Activated CD4-positive, alpha-beta T cell treated with anti-CD3 and anti-CD28 coated beads, Interleukin-2, amount 10 ng/mL, durations not matched to agents 7 days and 5 days (primary cell): Measurements from ENCODE around the gene PPARD. TPM values are rescaled to one million over a fixed set of nuclear protein-coding genes. Genes with fewer than 3 reads are reported as not detected.
"Not testable (repeated sequence)": the region's sequence is repeated elsewhere in the genome, so short reads cannot be mapped to it uniquely, and the experiment has no call there.

Experiments used
- CTCF ChIA-PET: fragments of 350-600 bp; sonication (Branson Sonifier 250); formaldehyde crosslinking; loops from one replicate; lab custom pipeline; 2021; ENCODE audit warnings: antibody characterized with exemption; lab: Charles Lee
- POLR2A ChIA-PET: fragments of 350-600 bp; sonication (Branson Sonifier 250); formaldehyde crosslinking; loops from one replicate; lab custom pipeline; 2021; ENCODE audit warnings: antibody characterized with exemption; lab: Charles Lee
- DNase-seq: peaks from one replicate; pipeline ENCODE4 v3.0.0-alpha.2; 2020
- H3K27ac Mint-ChIP-seq: one replicate; pipeline ENCODE4 v1.8.0; 2021; ENCODE audit warnings: mild to moderate bottlenecking, moderate library complexity, mixed read lengths
- H3K27me3 Mint-ChIP-seq: one replicate; pipeline ENCODE4 v1.8.0; 2021; ENCODE audit warnings: mixed read lengths
- H3K36me3 Mint-ChIP-seq: one replicate; pipeline ENCODE4 v1.8.0; 2021; ENCODE audit warnings: low read depth, mixed read lengths
- H3K4me1 Mint-ChIP-seq: one replicate; pipeline ENCODE4 v1.8.0; 2021; ENCODE audit warnings: mixed read lengths
- H3K4me3 Mint-ChIP-seq: one replicate; pipeline ENCODE4 v1.8.0; 2021; ENCODE audit warnings: mild to moderate bottlenecking, moderate library complexity, mixed read lengths
- H3K9me3 Mint-ChIP-seq: one replicate; pipeline ENCODE4 v1.8.0; 2021; ENCODE audit warnings: mixed read lengths
- total RNA-seq, 2 experiments: library from RNA; stranded (reverse); gene quantifications; one replicate each; pipeline ENCODE4 v1.2.3, GENCODE V29; 2021

PPARD gene
- total RNA-seq, 2 experiments from 2014 or later = 24.4 to 25.8 TPM

- no peak overlapping the region for H3K4me3 Mint-ChIP-seq
- H3K36me3 Mint-ChIP-seq = peaks cover 81% of the 10 kb centered on the region
- no peaks in the 10 kb centered on the region for H3K27me3 Mint-ChIP-seq
- no peaks in the 10 kb centered on the region for H3K9me3 Mint-ChIP-seq
- H3K27ac Mint-ChIP-seq = peak overlapping the region; percentile 25
- peaks cover 35% of the 10 kb centered on the region for H3K4me1 Mint-ChIP-seq
- POLR2A ChIA-PET = interaction anchor here (0.6 kb wide), 1 partner anchor 59 kb away, joined by 3 read pairs; the partner anchor contains the start of gene ZNF76
- no peak for DNase-seq
- CTCF ChIA-PET = interaction anchor here (0.5 to 2.1 kb wide), 7 partner anchors 9 to 677 kb away, joined by 3 to 6 read pairs (median 3); partner anchors contain the start of gene FANCE
Measured at GRCh38 chr6:35318196-35319171, 23.9 kb upstream of the PPARD start.

DNA sequence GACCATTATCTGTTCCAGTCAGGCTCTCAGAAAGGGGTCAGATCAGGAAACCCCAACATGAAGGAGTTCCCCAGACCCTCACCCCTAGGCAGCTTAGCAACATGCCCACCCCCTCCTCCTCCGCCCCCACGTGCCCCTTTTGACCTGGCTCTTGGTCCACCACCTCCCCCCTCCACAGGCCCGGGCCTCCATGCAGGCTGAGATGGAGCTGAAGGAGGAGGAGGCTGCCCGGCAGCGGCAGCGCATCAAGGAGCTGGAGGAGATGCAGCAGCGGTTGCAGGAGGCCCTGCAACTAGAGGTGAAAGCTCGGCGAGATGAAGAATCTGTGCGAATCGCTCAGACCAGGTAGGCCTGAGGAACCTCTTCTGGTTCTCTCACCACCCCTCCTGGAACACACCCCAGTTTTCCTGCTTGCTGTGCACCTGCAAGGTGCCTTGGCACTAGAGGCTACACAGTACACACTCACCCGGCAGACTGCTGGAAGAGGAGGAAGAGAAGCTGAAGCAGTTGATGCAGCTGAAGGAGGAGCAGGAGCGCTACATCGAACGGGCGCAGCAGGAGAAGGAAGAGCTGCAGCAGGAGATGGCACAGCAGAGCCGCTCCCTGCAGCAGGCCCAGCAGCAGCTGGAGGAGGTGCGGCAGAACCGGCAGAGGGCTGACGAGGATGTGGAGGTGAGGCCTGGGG, 22.9 kb upstream of the PPARD start:
- H3K27ac Mint-ChIP-seq = no peak overlapping the region
- H3K9me3 Mint-ChIP-seq = no peaks in the 10 kb centered on the region
- no peak for DNase-seq
- H3K36me3 Mint-ChIP-seq = peaks cover 73% of the 10 kb centered on the region
- H3K4me3 Mint-ChIP-seq = no peak overlapping the region
- peaks cover 26% of the 10 kb centered on the region for H3K4me1 Mint-ChIP-seq
- POLR2A ChIA-PET = no interaction called here
- no peaks in the 10 kb centered on the region for H3K27me3 Mint-ChIP-seq
- CTCF ChIA-PET = interaction anchor here (1.1 to 2.1 kb wide), 6 partner anchors 9 to 153 kb away, joined by 3 to 6 read pairs (median 4); no protein-coding TSS in a partner anchor

DNA sequence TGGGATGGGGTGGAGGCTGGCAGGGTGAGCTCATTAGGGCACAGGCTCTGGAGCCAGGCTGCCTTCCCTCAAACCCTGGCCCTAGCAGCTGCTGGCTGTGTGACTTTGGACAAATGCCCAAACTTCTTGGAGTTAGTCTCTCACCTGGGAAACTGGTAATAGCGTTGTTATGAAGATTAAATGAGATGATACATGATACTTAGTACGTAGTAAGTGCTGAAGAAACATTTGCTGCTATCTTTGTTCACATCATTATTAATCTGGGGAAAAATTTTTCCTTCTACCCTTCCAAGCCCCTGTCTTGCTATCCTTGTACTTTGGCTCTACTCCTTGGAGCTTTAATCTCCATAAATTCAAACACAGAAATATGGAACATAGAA, 22.3 kb upstream of the PPARD start:
- DNase-seq = no peak
- peak overlapping the region; percentile 55 for H3K27ac Mint-ChIP-seq
- no peaks in the 10 kb centered on the region for H3K27me3 Mint-ChIP-seq
- peaks cover 72% of the 10 kb centered on the region for H3K36me3 Mint-ChIP-seq
- H3K4me1 Mint-ChIP-seq = peaks cover 21% of the 10 kb centered on the region
- H3K4me3 Mint-ChIP-seq = no peak overlapping the region
- CTCF ChIA-PET = interaction anchor here (1.1 to 2.1 kb wide), 7 partner anchors 8 to 153 kb away, joined by 3 to 6 read pairs (median 4); no protein-coding TSS in a partner anchor
- no peaks in the 10 kb centered on the region for H3K9me3 Mint-ChIP-seq
- POLR2A ChIA-PET = no interaction called here

DNA sequence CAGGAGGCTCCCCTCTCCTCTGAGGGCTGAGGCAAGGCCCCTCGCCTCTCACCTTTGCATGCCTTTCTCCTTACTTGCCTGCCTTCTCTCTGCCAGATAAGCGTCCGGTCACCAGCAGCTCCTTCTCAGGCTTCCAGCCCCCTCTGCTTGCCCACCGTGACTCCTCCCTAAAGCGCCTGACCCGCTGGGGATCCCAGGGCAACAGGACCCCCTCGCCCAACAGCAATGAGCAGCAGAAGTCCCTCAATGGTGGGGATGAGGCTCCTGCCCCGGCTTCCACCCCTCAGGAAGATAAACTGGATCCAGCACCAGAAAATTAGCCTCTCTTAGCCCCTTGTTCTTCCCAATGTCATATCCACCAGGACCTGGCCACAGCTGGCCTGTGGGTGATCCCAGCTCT, 21.3 kb upstream of the PPARD start:
- no peak overlapping the region for H3K4me3 Mint-ChIP-seq
- POLR2A ChIA-PET = no interaction called here
- H3K27ac Mint-ChIP-seq = peak overlapping the region; percentile 36
- no peaks in the 10 kb centered on the region for H3K9me3 Mint-ChIP-seq
- no peak for DNase-seq
- peaks cover 15% of the 10 kb centered on the region for H3K4me1 Mint-ChIP-seq
- CTCF ChIA-PET = interaction anchor here (0.9 to 1.8 kb wide), 3 partner anchors 16 to 137 kb away, joined by 3 to 4 read pairs (median 3); no protein-coding TSS in a partner anchor
- H3K27me3 Mint-ChIP-seq = no peaks in the 10 kb centered on the region
- H3K36me3 Mint-ChIP-seq = peaks cover 69% of the 10 kb centered on the region

- no peaks in the 10 kb centered on the region for H3K27me3 Mint-ChIP-seq
- no peak overlapping the region for H3K4me3 Mint-ChIP-seq
- POLR2A ChIA-PET = no interaction called here
- H3K36me3 Mint-ChIP-seq = peaks cover 36% of the 10 kb centered on the region
- CTCF ChIA-PET = interaction anchor here (0.8 to 3.0 kb wide), 19 partner anchors 9 to 170 kb away, joined by 3 to 25 read pairs (median 4); partner anchors contain the start of gene DEF6
- DNase-seq = peak; percentile 83
- peaks cover 28% of the 10 kb centered on the region for H3K4me1 Mint-ChIP-seq
- peaks cover 2% of the 10 kb centered on the region for H3K9me3 Mint-ChIP-seq
- H3K27ac Mint-ChIP-seq = peak overlapping the region; percentile 82
Measured at GRCh38 chr6:35327349-35328027, 14.9 kb upstream of the PPARD start.

- H3K27me3 Mint-ChIP-seq = peaks cover 3% of the 10 kb centered on the region
- no peak overlapping the region for H3K4me3 Mint-ChIP-seq
- DNase-seq = no peak
- ChIA-PET POLR2A (no interaction called here), CTCF (interaction anchor here (0.6 to 3.0 kb wide), 21 partner anchors 9 to 170 kb away, joined by 3 to 25 read pairs (median 4); partner anchors contain the start of gene DEF6)
- H3K4me1 Mint-ChIP-seq = peaks cover 33% of the 10 kb centered on the region
- peak overlapping the region; percentile 69 for H3K27ac Mint-ChIP-seq
- H3K36me3 Mint-ChIP-seq = peaks cover 39% of the 10 kb centered on the region
- H3K9me3 Mint-ChIP-seq = peaks cover 5% of the 10 kb centered on the region
Measured at GRCh38 chr6:35328108-35328723, 14.1 kb upstream of the PPARD start.

DNA sequence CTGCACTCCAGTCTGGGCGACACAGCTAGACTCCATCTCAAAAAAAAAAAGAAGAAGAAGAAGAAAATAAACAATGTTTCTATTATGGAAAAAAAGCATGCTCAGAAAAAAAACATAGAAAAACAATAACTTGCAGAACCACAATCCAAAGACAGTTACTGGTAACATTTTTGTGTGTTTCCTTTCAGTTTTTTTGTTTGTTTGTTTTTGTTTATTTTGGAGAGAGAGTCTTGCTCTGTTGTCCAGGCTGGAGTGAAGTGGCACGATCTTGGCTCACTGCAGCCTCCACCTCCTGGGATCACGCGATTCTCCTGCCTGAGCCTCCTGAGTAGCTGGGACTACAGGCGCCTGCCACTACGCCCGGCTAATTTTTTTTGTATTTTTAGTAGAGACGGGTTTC, 13.4 kb upstream of the PPARD start:
- H3K27me3 Mint-ChIP-seq, H3K27ac Mint-ChIP-seq, DNase-seq, H3K4me3 Mint-ChIP-seq, POLR2A ChIA-PET: not testable (repeated sequence)
- H3K4me1 Mint-ChIP-seq = peaks cover 33% of the 10 kb centered on the region
- CTCF ChIA-PET = interaction anchor here (0.6 to 3.0 kb wide), 10 partner anchors 9 to 130 kb away, joined by 3 to 25 read pairs (median 5); partner anchors contain the start of gene DEF6
- H3K36me3 Mint-ChIP-seq = peaks cover 41% of the 10 kb centered on the region
- H3K9me3 Mint-ChIP-seq = peaks cover 10% of the 10 kb centered on the region

- H3K36me3 Mint-ChIP-seq = peaks cover 42% of the 10 kb centered on the region
- CTCF ChIA-PET = interaction anchor here (0.6 to 2.1 kb wide), 4 partner anchors 11 to 1284 kb away, joined by 3 to 9 read pairs (median 5); partner anchors contain the start of genes DEF6 and PPARD
- peaks cover 19% of the 10 kb centered on the region for H3K27me3 Mint-ChIP-seq
- H3K4me3 Mint-ChIP-seq = no peak overlapping the region
- H3K9me3 Mint-ChIP-seq = peaks cover 19% of the 10 kb centered on the region
- no peak for DNase-seq
- POLR2A ChIA-PET = no interaction called here
- peaks cover 38% of the 10 kb centered on the region for H3K4me1 Mint-ChIP-seq
- H3K27ac Mint-ChIP-seq = no peak overlapping the region
Measured at GRCh38 chr6:35330541-35331119, 11.7 kb upstream of the PPARD start.

DNA sequence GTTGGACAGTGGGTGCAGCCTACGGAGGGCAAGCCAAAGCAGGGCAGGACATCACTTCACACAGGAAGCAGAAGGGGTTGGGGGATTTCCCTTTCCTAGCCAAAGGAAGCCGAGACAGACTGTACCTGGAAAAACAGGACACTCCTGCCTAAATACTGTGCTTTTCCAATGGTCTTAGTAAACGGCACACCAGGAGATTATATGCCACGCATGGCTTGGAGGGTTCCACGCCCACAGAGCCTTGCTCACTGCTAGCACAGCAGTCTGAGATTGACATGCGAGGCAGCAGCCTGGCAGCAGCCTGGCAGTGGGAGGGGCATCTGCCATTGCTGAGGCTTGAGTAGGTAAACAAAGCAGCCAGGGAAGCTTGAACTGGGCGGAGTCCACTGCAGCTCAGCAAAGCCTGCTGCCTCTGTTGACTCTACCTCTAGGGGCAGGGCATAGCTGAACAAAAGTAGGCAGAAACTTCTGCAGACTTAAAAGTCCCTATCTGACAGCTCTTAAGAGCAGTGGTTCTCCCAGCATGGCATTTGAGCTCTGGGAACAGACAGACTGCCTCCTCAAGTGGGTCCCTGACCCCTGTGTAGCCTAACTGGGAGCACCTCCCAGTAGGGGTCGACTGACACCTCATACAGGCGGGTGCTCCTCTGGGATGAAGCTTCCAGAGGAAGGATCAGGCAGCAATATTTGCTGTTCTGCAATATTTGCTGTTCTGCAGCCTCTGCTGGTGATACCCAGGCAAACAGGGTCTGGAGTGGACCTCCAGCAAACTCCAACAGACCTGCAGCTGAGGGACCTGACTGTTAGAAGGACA, 10.1 kb upstream of the PPARD start:
- peaks cover 27% of the 10 kb centered on the region for H3K27me3 Mint-ChIP-seq
- H3K36me3 Mint-ChIP-seq = peaks cover 40% of the 10 kb centered on the region
- H3K27ac Mint-ChIP-seq = peak overlapping the region; percentile 33
- CTCF ChIA-PET = interaction anchor here (1.2 to 1.7 kb wide), 4 partner anchors 9 to 88 kb away, joined by 3 to 8 read pairs (median 4); partner anchors contain the start of genes DEF6 and PPARD
- peaks cover 20% of the 10 kb centered on the region for H3K9me3 Mint-ChIP-seq
- POLR2A ChIA-PET = interaction anchor here (1.3 kb wide), 1 partner anchor 32 kb away, joined by 5 read pairs; no protein-coding TSS in a partner anchor
- DNase-seq = peak; percentile 72
- H3K4me1 Mint-ChIP-seq = peaks cover 43% of the 10 kb centered on the region
- not testable (repeated sequence) for H3K4me3 Mint-ChIP-seq

DNA sequence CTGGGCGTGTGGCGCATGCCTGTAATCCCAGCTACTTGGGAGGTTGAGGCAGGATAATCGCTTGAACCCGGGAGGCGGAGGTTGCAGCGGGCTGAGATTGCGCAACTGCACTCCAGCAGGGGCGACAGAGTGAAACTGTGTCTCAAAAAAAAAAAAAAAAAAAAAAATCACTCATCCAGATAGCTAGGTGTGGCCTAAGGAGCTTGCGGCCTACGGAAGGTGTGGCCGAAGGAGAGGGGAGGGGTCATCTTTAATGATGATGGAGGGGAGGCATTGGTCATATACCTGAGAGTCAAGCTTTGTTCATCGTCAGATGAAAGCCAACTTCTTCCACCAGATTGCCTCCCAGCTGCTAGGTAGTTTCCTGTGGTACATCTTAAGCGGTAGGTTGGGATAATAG, 801 bp upstream of the PPARD start:
- CTCF ChIA-PET = interaction anchor here (0.6 to 4.7 kb wide), 20 partner anchors 9 to 227 kb away, joined by 3 to 65 read pairs (median 6); partner anchors contain the start of genes DEF6, FANCE and RPL10A
- peaks cover 32% of the 10 kb centered on the region for H3K36me3 Mint-ChIP-seq
- POLR2A ChIA-PET = interaction anchor here (1.1 kb wide), 1 partner anchor 27 kb away, joined by 3 read pairs; no protein-coding TSS in a partner anchor
- H3K27ac Mint-ChIP-seq = no peak overlapping the region
- H3K4me1 Mint-ChIP-seq = peaks cover 55% of the 10 kb centered on the region
- H3K4me3 Mint-ChIP-seq = peak overlapping the region; percentile 96
- DNase-seq = no peak
- H3K27me3 Mint-ChIP-seq = peaks cover 8% of the 10 kb centered on the region
- no peaks in the 10 kb centered on the region for H3K9me3 Mint-ChIP-seq
